Testis (tissue), 3 donors: ENCODE data around the gene PCDHB2. TPM values are rescaled to one million over a fixed set of nuclear protein-coding genes. Genes with fewer than 3 reads are reported as not detected.

ENCODE experiments used
- polyA plus RNA-seq: library from polyadenylated mRNA; stranded (reverse); fragments of 350-450 nt; fragmentation: Illumina TruSeq; extraction: RNeasy Lipid Tissue Mini Kit (QIAGEN cat#74804); gene quantifications from one replicate; pipeline ENCODE4 v1.2.3, GENCODE V29; 2014; ENCODE audit warnings: low read depth, low replicate concordance; ENCODE audit not compliant: insufficient read depth
- total RNA-seq, 2 donors: library from RNA; depleted of rRNA; stranded (reverse); fragments of >200 nt; gene quantifications; one replicate each; pipeline ENCODE4 v1.2.3, GENCODE V29; 2016

Gene PCDHB2
- total and polyA plus RNA-seq, 3 donors from 2014 or later, result 6.6 to 12.1 (median 10.2) TPM

Other genes starting within 250 kb of the PCDHB2 start
- gene PCDHA9, start 246.2 kb upstream of the PCDHB2 start, total RNA-seq, result 1 to 10 TPM; 2.0 to 2.3 TPM
- 1.1 TPM for gene PCDHA9, start 246.2 kb upstream of the PCDHB2 start, polyA plus RNA-seq
- 1 to 10 TPM; 3.3 to 4.4 TPM for gene PCDHA10, start 238.7 kb upstream of the PCDHB2 start, total RNA-seq
- 0.95 TPM for gene PCDHA10, start 238.7 kb upstream of the PCDHB2 start, polyA plus RNA-seq
- gene PCDHA11, start 225.7 kb upstream of the PCDHB2 start, total RNA-seq, result 1 to 10 TPM; 2.9 to 4.6 TPM
- gene PCDHA11, start 225.7 kb upstream of the PCDHB2 start, polyA plus RNA-seq, result 2.7 TPM
- gene PCDHA12, start 219.3 kb upstream of the PCDHB2 start, total RNA-seq, result 1 to 10 TPM; 4.0 to 4.3 TPM
- 1.9 TPM for gene PCDHA12, start 219.3 kb upstream of the PCDHB2 start, polyA plus RNA-seq
- gene PCDHA13, start 212.5 kb upstream of the PCDHB2 start, total RNA-seq, result 1 to 10 TPM; 4.4 to 4.7 TPM
- 1.8 TPM for gene PCDHA13, start 212.5 kb upstream of the PCDHB2 start, polyA plus RNA-seq
- 1 to 10 TPM; 5.5 to 7.5 TPM for gene PCDHAC1, start 168.3 kb upstream of the PCDHB2 start, total RNA-seq
- gene PCDHAC1, start 168.3 kb upstream of the PCDHB2 start, polyA plus RNA-seq, result 1.8 TPM
- 10 to 100 TPM; 15.5 to 19.6 TPM for gene PCDHAC2, start 128.1 kb upstream of the PCDHB2 start, total RNA-seq
- 9.4 TPM for gene PCDHAC2, start 128.1 kb upstream of the PCDHB2 start, polyA plus RNA-seq
- gene PCDHB1, start 43.2 kb upstream of the PCDHB2 start, total RNA-seq, result under 1 TPM; 0.12 to 0.16 TPM
- gene PCDHB1, start 43.2 kb upstream of the PCDHB2 start, polyA plus RNA-seq, result 0.07 TPM
- gene PCDHB3, start 5.9 kb downstream of the PCDHB2 start, total RNA-seq, result 1 to 10 TPM; 3.1 to 6.5 TPM
- 1.6 TPM for gene PCDHB3, start 5.9 kb downstream of the PCDHB2 start, polyA plus RNA-seq
- gene PCDHB4, start 27.2 kb downstream of the PCDHB2 start, total RNA-seq, result 1 to 10 TPM; 2.4 to 4.0 TPM
- 1.2 TPM for gene PCDHB4, start 27.2 kb downstream of the PCDHB2 start, polyA plus RNA-seq
- 10 to 100 TPM; 10.5 to 11.7 TPM for gene PCDHB5, start 40.6 kb downstream of the PCDHB2 start, total RNA-seq
- 5.5 TPM for gene PCDHB5, start 40.6 kb downstream of the PCDHB2 start, polyA plus RNA-seq
- gene PCDHB6, start 55.4 kb downstream of the PCDHB2 start, total RNA-seq, result 1 to 10 TPM; 3.7 to 4.4 TPM
- gene PCDHB6, start 55.4 kb downstream of the PCDHB2 start, polyA plus RNA-seq, result 6.2 TPM
- 1 to 10 TPM; 3.3 to 3.4 TPM for gene PCDHB7, start 78.0 kb downstream of the PCDHB2 start, total RNA-seq
- 2.6 TPM for gene PCDHB7, start 78.0 kb downstream of the PCDHB2 start, polyA plus RNA-seq
- gene PCDHB8, start 83.2 kb downstream of the PCDHB2 start, total RNA-seq, result 1 to 10 TPM; 3.8 to 4.3 TPM
- 2.1 TPM for gene PCDHB8, start 83.2 kb downstream of the PCDHB2 start, polyA plus RNA-seq
- gene PCDHB16, start 87.8 kb downstream of the PCDHB2 start, total RNA-seq, result 1 to 10 TPM; 2.6 to 3.3 TPM
- gene PCDHB16, start 87.8 kb downstream of the PCDHB2 start, polyA plus RNA-seq, result 1.9 TPM
- 1 to 10 TPM; 5.7 to 8.7 TPM for gene PCDHB9, start 92.5 kb downstream of the PCDHB2 start, total RNA-seq
- gene PCDHB9, start 92.5 kb downstream of the PCDHB2 start, polyA plus RNA-seq, result 4.8 TPM
- gene PCDHB10, start 97.7 kb downstream of the PCDHB2 start, total RNA-seq, result 1 to 10 TPM; 4.0 to 4.9 TPM
- 1.5 TPM for gene PCDHB10, start 97.7 kb downstream of the PCDHB2 start, polyA plus RNA-seq
- gene PCDHB11, start 105.0 kb downstream of the PCDHB2 start, total RNA-seq, result 1 to 10 TPM; 4.0 to 4.2 TPM
- 0.63 TPM for gene PCDHB11, start 105.0 kb downstream of the PCDHB2 start, polyA plus RNA-seq
- gene PCDHB12, start 114.1 kb downstream of the PCDHB2 start, total RNA-seq, result 1 to 10 TPM; 6.1 to 6.5 TPM
- 1.4 TPM for gene PCDHB12, start 114.1 kb downstream of the PCDHB2 start, polyA plus RNA-seq
- gene PCDHB13, start 119.3 kb downstream of the PCDHB2 start, total RNA-seq, result 1 to 10 TPM; 8.6 to 9.3 TPM
- 2.6 TPM for gene PCDHB13, start 119.3 kb downstream of the PCDHB2 start, polyA plus RNA-seq
- gene PCDHB14, start 128.7 kb downstream of the PCDHB2 start, total RNA-seq, result 1 to 10 TPM; 7.9 to 8.0 TPM
- gene PCDHB14, start 128.7 kb downstream of the PCDHB2 start, polyA plus RNA-seq, result 2.7 TPM
- gene PCDHB15, start 150.8 kb downstream of the PCDHB2 start, total RNA-seq, result 10 to 100 TPM; 22.1 to 27.6 TPM
- 10.3 TPM for gene PCDHB15, start 150.8 kb downstream of the PCDHB2 start, polyA plus RNA-seq
- 1 to 10 TPM; 4.0 to 4.4 TPM for gene SLC25A2, start 209.4 kb downstream of the PCDHB2 start, total RNA-seq
- 15.9 TPM for gene SLC25A2, start 209.4 kb downstream of the PCDHB2 start, polyA plus RNA-seq
- 100 to 1,000 TPM; 112 to 131 TPM for gene TAF7, start 226.2 kb downstream of the PCDHB2 start, total RNA-seq
- gene TAF7, start 226.2 kb downstream of the PCDHB2 start, polyA plus RNA-seq, result 137 TPM
- gene PCDHGA1, start 235.9 kb downstream of the PCDHB2 start, total RNA-seq, result 10 to 100 TPM in 1 of 2 donors, 1 to 10 TPM in 1; 8.7 to 13.1 TPM
- gene PCDHGA1, start 235.9 kb downstream of the PCDHB2 start, polyA plus RNA-seq, result 1.6 TPM
- gene PCDHGA2, start 244.1 kb downstream of the PCDHB2 start, total RNA-seq, result 10 to 100 TPM; 19.4 to 31.0 TPM
- gene PCDHGA2, start 244.1 kb downstream of the PCDHB2 start, polyA plus RNA-seq, result 5.6 TPM
- 10 to 100 TPM; 19.3 to 31.8 TPM for gene PCDHGA3, start 249.2 kb downstream of the PCDHB2 start, total RNA-seq
- 4.4 TPM for gene PCDHGA3, start 249.2 kb downstream of the PCDHB2 start, polyA plus RNA-seq